Raji (cell line): ENCODE measurements around the gene GABARAP.

Experiments used
- POLR2A ChIP-seq: IDR thresholded peaks from 2 replicates; pipeline ENCODE4 v1.6.1; 2011; ENCODE audit warnings: low read depth, low read length, control low read depth; ENCODE audit not compliant: insufficient read depth

Gene GABARAP

GRCh38 chr17:7250695-7251627 is 8.7 kb upstream of the GABARAP start:
- no peak for TF ChIP-seq POLR2A

- TF ChIP-seq POLR2A: no peak
Observed at GRCh38 chr17:7249830-7250229, 7.6 kb upstream of the GABARAP start.

- no peak for TF ChIP-seq POLR2A
Observed at GRCh38 chr17:7249214-7249613, 7.0 kb upstream of the GABARAP start.

- TF ChIP-seq POLR2A: no peak
Observed at GRCh38 chr17:7248796-7249195, 6.5 kb upstream of the GABARAP start.

- no peak for TF ChIP-seq POLR2A
Observed at GRCh38 chr17:7246779-7247178, 4.5 kb upstream of the GABARAP start.

GRCh38 chr17:7243453-7243729 is 1.1 kb upstream of the GABARAP start:
- TF ChIP-seq POLR2A: no peak

- TF ChIP-seq POLR2A: 0 out of 2 replicates have a peak, but pooled peaks have one; percentile 17
Observed at GRCh38 chr17:7242717-7243452, 636 bp upstream of the GABARAP start.

GRCh38 chr17:7241090-7241733 is 1.0 kb downstream of the GABARAP start:
- no peak for TF ChIP-seq POLR2A

GRCh38 chr17:7240375-7240774 is 1.9 kb downstream of the GABARAP start:
- TF ChIP-seq POLR2A: no peak

- peak; percentile 61 for TF ChIP-seq POLR2A
Observed at GRCh38 chr17:7239091-7240027, 2.9 kb downstream of the GABARAP start, which contains the start of gene PHF23. TSS of gene PHF23 (minus strand) at chr17:7239457. CDS start at chr17:7239279, 178 bp downstream.

- TF ChIP-seq POLR2A: no peak; the same call in 1 of the 2 replicates
Observed at GRCh38 chr17:7238420-7239090, 3.7 kb downstream of the GABARAP start.

- peak; percentile 50 for TF ChIP-seq POLR2A
Observed at GRCh38 chr17:7237761-7238419, 4.4 kb downstream of the GABARAP start.

GRCh38 chr17:7237266-7237760 is 4.9 kb downstream of the GABARAP start:
- TF ChIP-seq POLR2A: no peak
